GM12874 (cell line): ENCODE data around the gene IRF2.

Source experiments
- TF ChIP-seq, protein P1 (sequence below): IDR thresholded peaks from 2 replicates; pipeline ENCODE4 v1.5.1; 2011; ENCODE audit warnings: low read depth, mild to moderate bottlenecking, control low read depth, low read length, moderate library complexity; ENCODE audit not compliant: insufficient read depth

The IRF2 gene

DNA sequence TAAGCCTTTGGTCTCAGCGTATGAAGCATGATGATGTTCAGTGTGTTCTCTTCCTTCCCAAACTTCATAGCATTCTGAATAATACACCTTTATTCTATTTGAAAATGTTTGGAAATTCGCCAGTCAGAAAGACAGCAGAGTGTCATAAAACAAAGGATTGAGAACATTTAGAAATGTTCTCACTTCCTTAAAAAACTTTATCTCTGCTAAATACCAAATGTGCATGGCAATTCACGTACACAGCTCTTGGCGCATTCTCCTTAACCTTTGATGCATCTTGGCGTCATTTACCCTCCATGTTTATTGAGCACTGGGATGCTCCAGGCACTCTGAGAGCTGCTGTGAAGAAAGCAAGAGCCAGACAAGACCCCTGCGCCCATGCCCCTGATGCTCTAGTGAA is 7.2 kb upstream of the IRF2 start:
- TF ChIP-seq, protein P1, sequence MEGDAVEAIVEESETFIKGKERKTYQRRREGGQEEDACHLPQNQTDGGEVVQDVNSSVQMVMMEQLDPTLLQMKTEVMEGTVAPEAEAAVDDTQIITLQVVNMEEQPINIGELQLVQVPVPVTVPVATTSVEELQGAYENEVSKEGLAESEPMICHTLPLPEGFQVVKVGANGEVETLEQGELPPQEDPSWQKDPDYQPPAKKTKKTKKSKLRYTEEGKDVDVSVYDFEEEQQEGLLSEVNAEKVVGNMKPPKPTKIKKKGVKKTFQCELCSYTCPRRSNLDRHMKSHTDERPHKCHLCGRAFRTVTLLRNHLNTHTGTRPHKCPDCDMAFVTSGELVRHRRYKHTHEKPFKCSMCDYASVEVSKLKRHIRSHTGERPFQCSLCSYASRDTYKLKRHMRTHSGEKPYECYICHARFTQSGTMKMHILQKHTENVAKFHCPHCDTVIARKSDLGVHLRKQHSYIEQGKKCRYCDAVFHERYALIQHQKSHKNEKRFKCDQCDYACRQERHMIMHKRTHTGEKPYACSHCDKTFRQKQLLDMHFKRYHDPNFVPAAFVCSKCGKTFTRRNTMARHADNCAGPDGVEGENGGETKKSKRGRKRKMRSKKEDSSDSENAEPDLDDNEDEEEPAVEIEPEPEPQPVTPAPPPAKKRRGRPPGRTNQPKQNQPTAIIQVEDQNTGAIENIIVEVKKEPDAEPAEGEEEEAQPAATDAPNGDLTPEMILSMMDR = no peak

DNA sequence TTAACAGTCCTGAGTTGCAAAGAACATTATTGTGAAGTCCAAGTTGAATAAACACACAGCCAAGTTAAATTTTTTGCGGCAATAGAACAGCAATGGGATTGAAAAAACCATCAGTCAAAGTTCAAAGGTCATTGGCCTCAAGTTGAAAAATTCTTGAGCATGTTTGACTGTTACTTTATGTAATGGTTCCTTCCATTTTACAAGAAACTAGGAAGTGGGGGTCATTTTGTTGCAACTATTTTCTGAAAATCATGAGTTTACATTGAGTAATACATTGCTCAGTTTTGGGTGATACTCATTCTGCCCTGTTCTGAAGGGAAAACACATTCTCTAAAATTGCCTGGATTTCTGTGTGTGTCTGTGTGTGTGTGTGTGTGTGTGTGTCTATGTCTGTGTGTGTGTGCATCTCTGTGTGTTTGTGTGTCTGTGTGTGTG is 5.2 kb upstream of the IRF2 start:
- TF ChIP-seq, protein P1 = no peak

DNA sequence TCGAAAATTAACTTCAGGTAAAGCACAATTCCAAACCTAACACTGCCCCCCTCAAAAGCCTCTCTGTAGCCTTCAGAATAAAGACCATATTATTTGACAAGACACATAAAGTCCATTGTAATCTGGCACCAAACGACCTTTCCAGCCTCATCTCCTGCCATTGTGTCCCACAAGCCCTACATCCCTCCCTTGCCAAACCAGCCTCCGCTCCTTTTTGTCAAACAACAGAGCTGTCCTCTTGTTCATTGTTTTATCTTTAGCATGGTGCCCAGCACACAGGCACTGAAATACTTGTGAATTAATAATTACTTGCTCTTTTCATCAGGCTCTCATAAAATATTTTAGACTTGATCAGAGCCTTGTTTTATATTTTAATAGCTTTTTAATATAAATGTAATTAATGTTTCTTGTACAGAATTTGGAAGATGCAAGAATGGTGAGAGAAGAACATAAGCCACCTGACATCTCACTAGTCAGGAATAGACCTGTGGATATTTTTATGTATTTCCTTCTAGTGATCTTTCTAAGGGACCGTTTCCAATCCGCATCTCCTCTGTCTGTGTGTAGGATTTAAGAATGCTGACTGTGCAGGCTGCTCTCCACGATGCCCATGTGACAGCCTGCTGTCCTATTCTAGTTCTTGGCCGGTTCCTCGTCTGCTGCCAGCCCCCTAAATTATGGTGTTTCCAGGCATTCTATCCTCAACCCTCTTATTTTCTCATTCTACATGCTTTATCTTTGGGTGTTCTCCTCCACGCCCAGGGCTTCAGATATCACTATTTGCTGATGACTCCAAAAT is 3.0 kb upstream of the IRF2 start:
- TF ChIP-seq, protein P1 = no peak

DNA sequence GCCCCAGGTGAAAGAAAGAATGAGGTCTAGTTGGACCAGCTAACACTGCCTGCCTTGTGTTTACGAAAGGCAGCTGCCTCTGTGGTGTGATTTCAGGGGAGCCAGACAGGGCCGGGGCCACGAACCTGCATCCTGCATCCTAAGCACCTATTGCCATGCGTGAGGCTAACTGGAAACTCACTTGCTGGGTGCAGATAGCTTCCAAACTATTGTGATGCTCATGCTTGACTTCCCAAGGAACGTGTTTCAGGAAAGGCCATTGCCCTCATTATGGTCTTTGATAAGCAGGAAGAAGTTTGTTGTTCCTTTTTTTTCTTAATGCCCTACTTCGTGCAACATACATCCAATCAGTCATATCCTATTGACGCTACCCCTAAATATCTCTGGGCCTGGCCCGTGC is 2.3 kb upstream of the IRF2 start:
- TF ChIP-seq, protein P1 = no peak

DNA sequence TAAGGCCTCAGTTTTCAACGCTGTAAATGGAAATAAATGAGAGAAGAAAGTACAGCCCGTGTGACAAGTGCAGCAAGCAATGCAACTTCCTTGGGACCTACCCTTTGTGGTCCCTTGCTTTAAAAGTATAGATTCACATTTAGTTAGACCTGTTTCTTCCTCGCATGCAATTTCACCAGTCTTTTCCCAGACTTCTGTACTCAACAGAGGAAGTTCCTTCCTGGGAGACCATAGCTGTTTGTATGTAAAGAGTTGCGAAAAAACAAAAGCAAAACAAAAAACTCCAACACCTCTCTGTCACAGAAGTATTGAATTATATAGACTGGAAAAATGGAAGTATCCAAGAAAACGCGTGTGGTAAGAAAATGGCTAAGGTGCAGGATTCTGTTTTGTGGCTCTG is 1.1 kb upstream of the IRF2 start:
- TF ChIP-seq, protein P1 = no peak

DNA sequence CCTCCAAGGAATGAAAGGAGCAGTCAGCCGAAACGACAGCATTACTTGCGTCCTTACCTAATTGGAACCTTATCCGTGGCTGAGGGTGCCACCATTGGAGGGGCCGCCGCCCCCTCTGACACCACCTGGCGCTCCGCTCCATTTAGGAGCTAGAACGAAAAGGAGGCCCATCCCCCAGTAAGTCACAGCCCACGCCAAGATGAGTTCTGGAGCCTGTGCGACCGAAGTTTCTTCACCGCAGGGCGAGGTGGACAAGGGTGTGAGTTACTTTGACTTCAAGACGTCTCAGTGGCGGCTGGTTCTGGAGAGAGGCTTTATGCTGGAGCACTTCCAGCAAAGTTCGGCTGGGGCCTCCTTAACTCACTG is 729 bp upstream of the IRF2 start:
- TF ChIP-seq, protein P1 = no peak

DNA sequence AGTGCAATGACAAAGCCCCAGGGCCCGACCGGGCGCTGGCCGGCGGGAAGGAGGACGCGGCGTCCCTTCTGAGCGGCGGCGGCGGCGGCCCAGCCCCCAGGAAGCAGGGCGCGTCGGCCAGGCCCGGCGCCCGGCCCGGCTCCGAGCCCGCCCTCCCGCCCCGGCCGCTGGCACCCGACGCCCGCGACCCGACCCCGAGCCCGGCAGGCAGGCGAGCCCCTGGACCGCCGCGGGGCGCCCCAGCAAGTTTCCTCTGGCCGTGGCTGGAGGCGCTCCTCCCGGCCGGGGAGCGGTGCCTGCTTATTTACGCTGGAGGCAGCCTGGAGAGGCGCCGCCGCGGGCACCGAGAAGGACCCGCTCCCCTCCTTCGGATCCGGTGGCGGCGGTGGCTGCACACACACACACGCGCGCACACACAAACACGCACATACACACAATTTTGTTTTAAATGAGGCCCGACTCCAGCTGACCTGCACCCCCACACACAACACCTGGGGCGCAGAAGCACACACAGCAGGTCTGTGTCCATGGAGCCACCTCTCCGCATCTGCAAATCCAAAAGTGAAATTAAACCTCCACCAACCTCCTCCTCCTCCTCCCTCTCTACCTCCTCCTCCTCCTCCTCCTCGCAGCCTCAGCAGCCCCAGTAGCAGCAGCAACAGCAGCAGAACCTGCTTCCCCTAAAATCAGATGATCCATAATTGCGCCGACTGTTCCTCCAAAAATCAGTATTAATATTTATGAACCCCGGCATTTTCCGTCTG is 669 bp downstream of the IRF2 start:
- TF ChIP-seq, protein P1 = no peak
